HepG2 (cell line): Measurements from ENCODE around the gene JAGN1. TPM values are rescaled to one million over a fixed set of nuclear protein-coding genes. Genes with fewer than 3 reads are reported as not detected.

Experiments
- ADNP ChIP-seq: sonication (generic); formaldehyde crosslinking; IDR thresholded peaks from 2 replicates; pipeline ENCODE4 v1.4.0; 2020; ENCODE audit warnings: missing genetic modification reagents
- ATRX ChIP-seq: sonication (generic); formaldehyde crosslinking; IDR thresholded peaks from 2 replicates; pipeline ENCODE4 v1.4.0; 2020; ENCODE audit warnings: missing genetic modification reagents, borderline replicate concordance
- CCAR2 ChIP-seq: fragments of 200-400 bp; formaldehyde crosslinking; optimal IDR thresholded peaks from 2 replicates; pipeline ENCODE3; 2018; ENCODE audit warnings: low read depth, mild to moderate bottlenecking, low read length, moderate library complexity
- CTCF ChIP-seq: sonication (generic); formaldehyde crosslinking; IDR thresholded peaks from 2 replicates; pipeline ENCODE4 v1.5.0; 2020; ENCODE audit warnings: mild to moderate bottlenecking, missing genetic modification reagents, moderate library complexity
- GABPA ChIP-seq, 2 experiments: IDR thresholded peaks; 2 replicates each; pipeline ENCODE4 v1.6.1; 2011 to 2016; ENCODE audit warnings: low read depth in 2 of 2, low read length in 1 of 2, missing biosample characterization in 1 of 2, missing genetic modification characterization in 1 of 2
- GMEB2 ChIP-seq: IDR thresholded peaks from 2 replicates; pipeline ENCODE4 v1.6.1; 2016; ENCODE audit warnings: missing biosample characterization, missing genetic modification reagents, low read depth
- MATR3 ChIP-seq: sonication (generic); formaldehyde crosslinking; IDR thresholded peaks from 2 replicates; pipeline ENCODE4 v1.4.0; 2020; ENCODE audit warnings: missing genetic modification reagents
- POGZ ChIP-seq: sonication (generic); formaldehyde crosslinking; IDR thresholded peaks from 2 replicates; pipeline ENCODE4 v1.4.0; 2020; ENCODE audit warnings: mild to moderate bottlenecking, missing genetic modification reagents
- POLR2AphosphoS5 ChIP-seq: IDR thresholded peaks from 2 replicates; pipeline ENCODE4 v1.6.1; 2012; ENCODE audit warnings: low read depth, low read length
- RORA ChIP-seq: sonication (generic); formaldehyde crosslinking; IDR thresholded peaks from 2 replicates; pipeline ENCODE4 v1.5.0; 2020; ENCODE audit warnings: mild to moderate bottlenecking, missing genetic modification reagents, moderate library complexity
- RXRA ChIP-seq: sonication (generic); formaldehyde crosslinking; IDR thresholded peaks from 2 replicates; pipeline ENCODE4 v1.5.1; 2020; ENCODE audit warnings: missing genetic modification reagents
- SP5 ChIP-seq: IDR thresholded peaks from 2 replicates; pipeline ENCODE4 v1.6.1; 2016; ENCODE audit warnings: low read depth, borderline replicate concordance
- YEATS2 ChIP-seq: sonication (generic); formaldehyde crosslinking; IDR thresholded peaks from 2 replicates; pipeline ENCODE4 v1.4.0; 2020; ENCODE audit warnings: missing genetic modification reagents, borderline replicate concordance
- ZNF143 ChIP-seq: sonication (generic); formaldehyde crosslinking; IDR thresholded peaks from 2 replicates; pipeline ENCODE4 v1.4.0; 2020; ENCODE audit warnings: missing genetic modification reagents
- ZNF207 ChIP-seq: fragments of 450-650 bp; IDR thresholded peaks from 2 replicates; pipeline ENCODE4 v1.6.1; 2016; ENCODE audit warnings: antibody characterized with exemption, borderline replicate concordance
- ZNF253 ChIP-seq: sonication (generic); formaldehyde crosslinking; IDR thresholded peaks from 2 replicates; pipeline ENCODE4 v1.8.0; 2022; ENCODE audit warnings: mild to moderate bottlenecking, missing genetic modification reagents, borderline replicate concordance
- ZNF34 ChIP-seq: sonication (generic); formaldehyde crosslinking; IDR thresholded peaks from 2 replicates; pipeline ENCODE4 v1.4.0; 2020; ENCODE audit warnings: mild to moderate bottlenecking, missing genetic modification reagents, borderline replicate concordance
- ZNF430 ChIP-seq: sonication (generic); formaldehyde crosslinking; IDR thresholded peaks from 2 replicates; pipeline ENCODE4 v1.9.0; 2021; ENCODE audit warnings: mild to moderate bottlenecking, missing genetic modification reagents
- ZNF446 ChIP-seq: sonication (generic); formaldehyde crosslinking; IDR thresholded peaks from 2 replicates; pipeline ENCODE4 v1.5.0; 2020; ENCODE audit warnings: mild to moderate bottlenecking, missing genetic modification reagents
- ZNF530 ChIP-seq: sonication (generic); formaldehyde crosslinking; IDR thresholded peaks from 2 replicates; pipeline ENCODE4 v1.5.0; 2020; ENCODE audit warnings: low read depth, mild to moderate bottlenecking, missing genetic modification reagents
- ZNF678 ChIP-seq: sonication (generic); formaldehyde crosslinking; IDR thresholded peaks from 2 replicates; pipeline ENCODE4 v1.4.0; 2020; ENCODE audit warnings: mild to moderate bottlenecking, missing genetic modification reagents
- ZNF687 ChIP-seq: sonication (generic); formaldehyde crosslinking; IDR thresholded peaks from 2 replicates; pipeline ENCODE4 v1.5.1; 2020; ENCODE audit warnings: mild to moderate bottlenecking, missing genetic modification reagents, moderate library complexity
- polyA plus RNA-seq, 8 experiments: library from polyadenylated mRNA; depleted of rRNA in 3 of 8; stranded (reverse) in 7 of 8; unstranded in 1 of 8; fragments of >200 nt; fragmentation: Illumina TruSeq in 4 of 8; extraction: Trizol in 4 of 8; gene quantifications; 2 replicates each; pipeline versions ENCODE4 v1.2.1 to v1.2.3, GENCODE V29; 2011 to 2016; ENCODE audit warnings: low read depth in 4 of 8, missing spikeins in 1 of 8, mixed read lengths in 1 of 8; ENCODE audit not compliant: insufficient read depth in 1 of 8
- total RNA-seq, 5 experiments: library from RNA; depleted of rRNA; stranded (reverse); fragments of >200 nt; fragmentation: Illumina TruSeq; extraction: Trizol; gene quantifications; 2 replicates each; pipeline ENCODE4 v1.2.3, GENCODE V29; 2016; ENCODE audit warnings: low read depth in 1 of 5

Gene JAGN1
- total and polyA plus RNA-seq, 2 of the 13 experiments (the other 11 are each of a cell fraction or from before 2014, with no cell fraction given): 49.9 to 50.9 TPM

- TF ChIP-seq YEATS2 (CRISPR knock-in tag) (peak; percentile 41; the same call in 1 of the 2 replicates), ZNF143 (CRISPR knock-in tag) (no peak; the same call in 1 of the 2 replicates), ADNP (CRISPR knock-in tag) (no peak), GMEB2 (CRISPR knock-in tag) (no peak), ZNF253 (no peak), MATR3 (CRISPR knock-in tag) (no peak), SP5 (no peak; the same call in 1 of the 2 replicates), ZNF430 (peak; percentile 72; the same call in 1 of the 2 replicates), ZNF530 (CRISPR knock-in tag) (0 out of 2 replicates have a peak, but pooled peaks have one; percentile 34), POLR2AphosphoS5 (peak; percentile 51; the same call in 1 of the 2 replicates), ZNF207 (no peak), RXRA (CRISPR knock-in tag) (peak; percentile 29; the same call in 1 of the 2 replicates), POGZ (CRISPR knock-in tag) (peak; percentile 49), ZNF687 (CRISPR knock-in tag) (peak; percentile 90), CCAR2 (no peak), ZNF34 (peak; percentile 2; the same call in 1 of the 2 replicates), RORA (CRISPR knock-in tag) (no peak), ATRX (no peak), ZNF678 (CRISPR knock-in tag) (no peak), ZNF446 (no peak), GABPA (IDR thresholded peaks at IDR 0.05; ENCODE audit: low read depth, low read length) (no peak), GABPA (CRISPR knock-in tag; IDR thresholded peaks at IDR 0.05; ENCODE audit: low read depth) (no peak), CTCF (CRISPR knock-in tag) (no peak)
These were observed 12.2 kb downstream of the JAGN1 start, which contains the start of gene IL17RE (continued) for GRCh38 chr3:9902372-9903237.
